HEK293 (cell line): ENCODE results near the gene SMIM29.
A peak's percentile ranks its signal among the peaks of the same experiment; 100 is the strongest.

ENCODE experiments used
- CTCF ChIA-PET: fragments of 350-600 bp; formaldehyde crosslinking; extraction: SDS; loops from one replicate; lab custom pipeline; 2021; ENCODE audit warnings: antibody characterized with exemption; lab: Yijun Ruan, JAX
- POLR2A ChIA-PET: fragments of 300-600 bp; formaldehyde crosslinking; extraction: SDS; loops from one replicate; lab custom pipeline; 2020; ENCODE audit warnings: antibody characterized with exemption, inconsistent platforms; lab: Yijun Ruan, JAX
- H3K27ac ChIP-seq: fragments of 200-500 bp; sonication (Bioruptor generic); 2 replicates; pipeline ENCODE4 v1.5.1; 2014; ENCODE audit warnings: low read depth, low read length, control low read depth, inconsistent platforms; ENCODE audit errors: extremely low read depth
- H3K36me3 ChIP-seq, 2 experiments: fragments of 200-500 bp in 1 of 2; sonication (Bioruptor generic) in 1 of 2; 1 replicate in 1 of 2; 2 replicates in 1 of 2; pipeline ENCODE4 v1.5.1; 2014 to 2017; ENCODE audit warnings: inconsistent platforms in 2 of 2, low read length in 2 of 2; ENCODE audit not compliant: control insufficient read depth in 2 of 2, insufficient read depth in 1 of 2
- H3K4me1 ChIP-seq: fragments of 200-500 bp; sonication (Bioruptor generic); 2 replicates; pipeline ENCODE4 v1.5.1; 2014; ENCODE audit warnings: mild to moderate bottlenecking, low read length, inconsistent platforms; ENCODE audit not compliant: control insufficient read depth, insufficient read depth
- H3K4me3 ChIP-seq: 2 replicates; pipeline ENCODE4 v1.5.1; 2011; ENCODE audit warnings: low read depth, mild to moderate bottlenecking, control low read depth, low read length, moderate library complexity
- H3K9me3 ChIP-seq: fragments of 200-500 bp; sonication (Bioruptor generic); 2 replicates; pipeline ENCODE4 v1.5.1; 2014; ENCODE audit warnings: low read depth, low read length, inconsistent platforms; ENCODE audit not compliant: control insufficient read depth, insufficient read depth
- GFI1B ChIP-seq: fragments of 450-650 bp; formaldehyde crosslinking; IDR thresholded peaks from 2 replicates; pipeline ENCODE4 v1.5.1; 2016; ENCODE audit warnings: missing biosample characterization, missing genetic modification characterization
- HOXA7 ChIP-seq: sonication (generic); formaldehyde crosslinking; IDR thresholded peaks from 2 replicates; pipeline ENCODE4 v1.8.1; 2022; ENCODE audit warnings: missing genetic modification reagents, borderline replicate concordance
- KLF10 ChIP-seq: fragments of 450-650 bp; IDR thresholded peaks from 2 replicates; pipeline ENCODE4 v1.5.1; 2018; ENCODE audit warnings: missing biosample characterization, mild to moderate bottlenecking, missing genetic modification characterization
- MEIS1 ChIP-seq: sonication (generic); formaldehyde crosslinking; IDR thresholded peaks from 2 replicates; pipeline ENCODE4 v1.8.1; 2022; ENCODE audit warnings: missing genetic modification reagents, mild to moderate bottlenecking, borderline replicate concordance
- RBAK ChIP-seq: fragments of 450-650 bp; formaldehyde crosslinking; IDR thresholded peaks from 2 replicates; pipeline ENCODE4 v1.5.1; 2016; ENCODE audit warnings: missing biosample characterization, missing genetic modification characterization
- SETDB1 ChIP-seq: IDR thresholded peaks from one replicate; pipeline ENCODE4 v1.6.1; 2017; ENCODE audit warnings: mild to moderate bottlenecking, low read length, moderate library complexity, mixed read lengths; ENCODE audit not compliant: insufficient read length
- TCF7L2 ChIP-seq: IDR thresholded peaks from 2 replicates; pipeline ENCODE4 v1.6.1; 2011; ENCODE audit warnings: low read depth, mild to moderate bottlenecking, inconsistent platforms, low read length, moderate library complexity, borderline replicate concordance
- YY1 ChIP-seq: fragments of 450-650 bp; formaldehyde crosslinking; IDR thresholded peaks from 2 replicates; pipeline ENCODE4 v1.5.1; 2018; ENCODE audit warnings: missing biosample characterization, missing genetic modification characterization
- ZNF10 ChIP-seq: fragments of 450-650 bp; formaldehyde crosslinking; IDR thresholded peaks from 2 replicates; pipeline ENCODE4 v1.5.1; 2017; ENCODE audit warnings: missing biosample characterization, missing genetic modification characterization
- ZNF112 ChIP-seq: fragments of 450-650 bp; formaldehyde crosslinking; IDR thresholded peaks from 2 replicates; pipeline ENCODE4 v1.5.0; 2017; ENCODE audit warnings: missing biosample characterization, missing genetic modification characterization
- ZNF132 ChIP-seq: fragments of 450-650 bp; formaldehyde crosslinking; IDR thresholded peaks from 2 replicates; pipeline ENCODE4 v1.5.1; 2017; ENCODE audit warnings: missing biosample characterization, missing genetic modification characterization, borderline replicate concordance
- ZNF174 ChIP-seq: fragments of 450-650 bp; formaldehyde crosslinking; IDR thresholded peaks from 2 replicates; pipeline ENCODE4 v1.5.0; 2017; ENCODE audit warnings: missing biosample characterization, mild to moderate bottlenecking, missing genetic modification characterization
- ZNF335 ChIP-seq: fragments of 450-650 bp; formaldehyde crosslinking; conservative IDR thresholded peaks from 2 replicates; pipeline ENCODE4 v1.5.1; 2016; ENCODE audit warnings: missing biosample characterization, missing genetic modification characterization
- ZNF423 ChIP-seq: fragments of 450-650 bp; formaldehyde crosslinking; IDR thresholded peaks from 2 replicates; pipeline ENCODE4 v1.5.1; 2016; ENCODE audit warnings: missing biosample characterization, missing genetic modification characterization
- ZNF501 ChIP-seq: fragments of 450-650 bp; formaldehyde crosslinking; IDR thresholded peaks from 2 replicates; pipeline ENCODE4 v1.5.1; 2016; ENCODE audit warnings: missing biosample characterization, missing genetic modification characterization
- ZNF561 ChIP-seq: fragments of 450-650 bp; IDR thresholded peaks from 2 replicates; pipeline ENCODE4 v1.5.1; 2018; ENCODE audit warnings: missing biosample characterization, missing genetic modification characterization, borderline replicate concordance
- ZNF585B ChIP-seq: fragments of 450-650 bp; formaldehyde crosslinking; IDR thresholded peaks from 2 replicates; pipeline ENCODE4 v1.5.1; 2016; ENCODE audit warnings: missing biosample characterization, missing genetic modification characterization
- ZNF626 ChIP-seq: fragments of 450-650 bp; sonication (Bioruptor Pico); formaldehyde crosslinking; IDR thresholded peaks from 2 replicates; pipeline ENCODE4 v1.5.1; 2018; ENCODE audit warnings: missing biosample characterization, missing genetic modification characterization, inconsistent platforms
- ZNF639 ChIP-seq: fragments of 450-650 bp; formaldehyde crosslinking; IDR thresholded peaks from 2 replicates; pipeline ENCODE4 v1.5.1; 2016; ENCODE audit warnings: missing biosample characterization, missing genetic modification characterization
- ZNF654 ChIP-seq: fragments of 450-650 bp; formaldehyde crosslinking; IDR thresholded peaks from 2 replicates; pipeline ENCODE4 v1.5.1; 2016; ENCODE audit warnings: low read depth, missing biosample characterization, missing genetic modification characterization
- ZNF701 ChIP-seq: fragments of 450-650 bp; formaldehyde crosslinking; IDR thresholded peaks from 2 replicates; pipeline ENCODE4 v1.5.1; 2016; ENCODE audit warnings: missing biosample characterization, missing genetic modification characterization
- ZNF76 ChIP-seq: fragments of 450-650 bp; formaldehyde crosslinking; IDR thresholded peaks from 2 replicates; pipeline ENCODE4; 2016; ENCODE audit warnings: low read depth, missing biosample characterization, missing genetic modification characterization, borderline replicate concordance
- ZSCAN30 ChIP-seq: fragments of 450-650 bp; IDR thresholded peaks from 2 replicates; pipeline ENCODE4 v1.5.1; 2018; ENCODE audit warnings: missing biosample characterization, mild to moderate bottlenecking, missing genetic modification characterization, moderate library complexity
- TF ChIP-seq, protein P1 (sequence below): fragments of 450-650 bp; IDR thresholded peaks from 2 replicates; pipeline ENCODE4 v1.5.1; 2018; ENCODE audit warnings: missing biosample characterization, mild to moderate bottlenecking, missing genetic modification characterization
- TF ChIP-seq, protein P2 (sequence below): fragments of 450-650 bp; formaldehyde crosslinking; IDR thresholded peaks from 2 replicates; pipeline ENCODE4 v1.5.1; 2017; ENCODE audit warnings: missing biosample characterization, mild to moderate bottlenecking, missing genetic modification characterization, moderate library complexity
- TF ChIP-seq, protein P3 (sequence below): fragments of 450-650 bp; formaldehyde crosslinking; IDR thresholded peaks from 2 replicates; pipeline ENCODE4 v1.5.1; 2016; ENCODE audit warnings: missing biosample characterization, missing genetic modification characterization
- TF ChIP-seq, protein P4 (sequence below): fragments of 450-650 bp; formaldehyde crosslinking; IDR thresholded peaks from 2 replicates; pipeline ENCODE4 v1.5.1; 2016; ENCODE audit warnings: missing biosample characterization, missing genetic modification characterization

SMIM29 gene

DNA sequence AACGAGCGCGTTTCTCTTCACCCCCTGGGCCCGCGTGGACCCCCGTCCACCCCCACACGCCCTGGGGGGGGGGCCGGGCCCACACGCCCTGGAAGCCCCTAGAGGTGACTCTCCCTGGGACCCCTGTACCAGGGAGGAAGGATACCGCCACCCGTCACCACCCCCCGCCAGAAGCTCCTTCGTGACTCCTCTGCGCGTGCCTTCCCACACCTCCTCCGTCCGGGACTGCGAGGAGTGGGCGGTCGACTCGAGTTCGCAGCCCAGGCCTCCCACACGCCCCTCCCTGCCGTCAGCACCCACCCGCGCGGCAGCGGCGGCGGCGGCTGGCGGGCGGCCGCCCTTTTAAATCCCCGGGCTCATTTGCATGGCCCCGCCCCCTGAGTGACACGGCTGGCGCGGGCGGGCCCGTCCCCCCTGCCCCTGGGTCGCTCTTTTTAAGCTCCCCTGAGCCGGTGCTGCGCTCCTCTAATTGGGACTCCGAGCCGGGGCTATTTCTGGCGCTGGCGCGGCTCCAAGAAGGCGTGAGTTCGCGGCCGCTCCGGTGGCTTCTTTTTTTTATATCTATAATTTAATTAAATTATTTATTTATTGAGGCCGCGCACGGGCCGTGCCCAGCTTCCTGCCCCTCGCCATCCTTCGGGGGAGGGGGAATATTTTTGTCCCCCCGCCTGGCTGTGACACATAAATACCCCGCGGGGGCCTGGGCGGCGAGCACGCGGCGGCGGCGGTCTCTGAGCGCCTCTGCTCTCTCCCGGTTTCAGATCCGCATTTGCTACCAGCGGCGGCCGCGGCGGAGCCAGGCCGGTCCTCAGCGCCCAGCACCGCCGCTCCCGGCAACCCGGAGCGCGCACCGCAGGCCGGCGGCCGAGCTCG is 12.1 kb downstream of the SMIM29 start, which contains the start of gene HMGA1:
Gene HMGA1, plus strand, starts transcription at position 431 of the 873 bp plus-strand sequence. CDS start 3,908 bp downstream, outside the sequence.
- Histone ChIP-seq H3K36me3 (peaks cover 0 to 24% of the 10 kb centered on the region in 2 experiments; a peak in 1 of 3 replicates), H3K27ac (peak within 1 kb of the TSS; percentile 88), H3K4me1 (peaks cover 6% of the 10 kb centered on the region; the same call in 1 of the 2 replicates), H3K9me3 (no peaks in the 10 kb centered on the region), H3K4me3 (peak within 1 kb of the TSS; percentile 67)
- POLR2A ChIA-PET = interaction anchor here (0.6 to 1.7 kb wide), 11 partner anchors 8 to 525 kb away, joined by 3 to 23 read pairs (median 4); partner anchors contain the start of genes NUDT3, SMIM29 and UQCC2
- CTCF ChIA-PET = interaction anchor here (0.6 to 1.8 kb wide), 6 partner anchors 9 to 375 kb away, joined by 3 to 10 read pairs (median 3); partner anchors contain the start of gene SMIM29
- TF ChIP-seq ZNF112 (tag by site-specific recombination) = no peak
- no peak for TF ChIP-seq YY1 (tag by site-specific recombination)
- no peak for TF ChIP-seq ZNF174
- TF ChIP-seq MEIS1 (CRISPR knock-in tag) = no peak
- no peak for TF ChIP-seq ZNF501 (tag by site-specific recombination)
- no peak for TF ChIP-seq ZNF654 (tag by site-specific recombination)
- TF ChIP-seq ZNF561 (tag by site-specific recombination) = peak; percentile 80; the same call in 1 of the 2 replicates
- TF ChIP-seq ZNF626 = no peak
- TF ChIP-seq ZNF423 (tag by site-specific recombination) = no peak
- no peak for TF ChIP-seq ZNF701
- 0 out of 2 replicates have a peak, but pooled peaks have one; percentile 13 for TF ChIP-seq ZSCAN30 (tag by site-specific recombination)
- peak; percentile 21; the same call in 1 of the 2 replicates for TF ChIP-seq ZNF76 (tag by site-specific recombination)
- TF ChIP-seq RBAK = no peak
- no peak for TF ChIP-seq ZNF639 (tag by site-specific recombination)
- no peak for TF ChIP-seq ZNF585B (tag by site-specific recombination)
- TF ChIP-seq, protein P1, sequence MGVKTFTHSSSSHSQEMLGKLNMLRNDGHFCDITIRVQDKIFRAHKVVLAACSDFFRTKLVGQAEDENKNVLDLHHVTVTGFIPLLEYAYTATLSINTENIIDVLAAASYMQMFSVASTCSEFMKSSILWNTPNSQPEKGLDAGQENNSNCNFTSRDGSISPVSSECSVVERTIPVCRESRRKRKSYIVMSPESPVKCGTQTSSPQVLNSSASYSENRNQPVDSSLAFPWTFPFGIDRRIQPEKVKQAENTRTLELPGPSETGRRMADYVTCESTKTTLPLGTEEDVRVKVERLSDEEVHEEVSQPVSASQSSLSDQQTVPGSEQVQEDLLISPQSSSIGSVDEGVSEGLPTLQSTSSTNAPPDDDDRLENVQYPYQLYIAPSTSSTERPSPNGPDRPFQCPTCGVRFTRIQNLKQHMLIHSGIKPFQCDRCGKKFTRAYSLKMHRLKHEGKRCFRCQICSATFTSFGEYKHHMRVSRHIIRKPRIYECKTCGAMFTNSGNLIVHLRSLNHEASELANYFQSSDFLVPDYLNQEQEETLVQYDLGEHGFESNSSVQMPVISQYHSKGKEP (tag by site-specific recombination) = no peak
- no peak for TF ChIP-seq ZNF132 (tag by site-specific recombination)
- TF ChIP-seq HOXA7 = no peak
- peak; percentile 61; the same call in 1 of the 2 replicates for TF ChIP-seq KLF10 (tag by site-specific recombination)
- TF ChIP-seq SETDB1 = no peak
- no peak for TF ChIP-seq GFI1B (tag by site-specific recombination)
- TF ChIP-seq TCF7L2 = no peak; the same call in 1 of the 2 replicates
- TF ChIP-seq, protein P2, sequence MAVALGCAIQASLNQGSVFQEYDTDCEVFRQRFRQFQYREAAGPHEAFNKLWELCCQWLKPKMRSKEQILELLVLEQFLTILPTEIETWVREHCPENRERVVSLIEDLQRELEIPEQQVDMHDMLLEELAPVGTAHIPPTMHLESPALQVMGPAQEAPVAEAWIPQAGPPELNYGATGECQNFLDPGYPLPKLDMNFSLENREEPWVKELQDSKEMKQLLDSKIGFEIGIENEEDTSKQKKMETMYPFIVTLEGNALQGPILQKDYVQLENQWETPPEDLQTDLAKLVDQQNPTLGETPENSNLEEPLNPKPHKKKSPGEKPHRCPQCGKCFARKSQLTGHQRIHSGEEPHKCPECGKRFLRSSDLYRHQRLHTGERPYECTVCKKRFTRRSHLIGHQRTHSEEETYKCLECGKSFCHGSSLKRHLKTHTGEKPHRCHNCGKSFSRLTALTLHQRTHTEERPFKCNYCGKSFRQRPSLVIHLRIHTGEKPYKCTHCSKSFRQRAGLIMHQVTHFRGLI = peak; percentile 44
- TF ChIP-seq ZNF335 (tag by site-specific recombination) = peak; percentile 79
- TF ChIP-seq, protein P3, sequence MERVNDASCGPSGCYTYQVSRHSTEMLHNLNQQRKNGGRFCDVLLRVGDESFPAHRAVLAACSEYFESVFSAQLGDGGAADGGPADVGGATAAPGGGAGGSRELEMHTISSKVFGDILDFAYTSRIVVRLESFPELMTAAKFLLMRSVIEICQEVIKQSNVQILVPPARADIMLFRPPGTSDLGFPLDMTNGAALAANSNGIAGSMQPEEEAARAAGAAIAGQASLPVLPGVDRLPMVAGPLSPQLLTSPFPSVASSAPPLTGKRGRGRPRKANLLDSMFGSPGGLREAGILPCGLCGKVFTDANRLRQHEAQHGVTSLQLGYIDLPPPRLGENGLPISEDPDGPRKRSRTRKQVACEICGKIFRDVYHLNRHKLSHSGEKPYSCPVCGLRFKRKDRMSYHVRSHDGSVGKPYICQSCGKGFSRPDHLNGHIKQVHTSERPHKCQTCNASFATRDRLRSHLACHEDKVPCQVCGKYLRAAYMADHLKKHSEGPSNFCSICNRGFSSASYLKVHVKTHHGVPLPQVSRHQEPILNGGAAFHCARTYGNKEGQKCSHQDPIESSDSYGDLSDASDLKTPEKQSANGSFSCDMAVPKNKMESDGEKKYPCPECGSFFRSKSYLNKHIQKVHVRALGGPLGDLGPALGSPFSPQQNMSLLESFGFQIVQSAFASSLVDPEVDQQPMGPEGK (tag by site-specific recombination) = peak; percentile 89
- TF ChIP-seq ZNF10 = no peak
- TF ChIP-seq, protein P4, sequence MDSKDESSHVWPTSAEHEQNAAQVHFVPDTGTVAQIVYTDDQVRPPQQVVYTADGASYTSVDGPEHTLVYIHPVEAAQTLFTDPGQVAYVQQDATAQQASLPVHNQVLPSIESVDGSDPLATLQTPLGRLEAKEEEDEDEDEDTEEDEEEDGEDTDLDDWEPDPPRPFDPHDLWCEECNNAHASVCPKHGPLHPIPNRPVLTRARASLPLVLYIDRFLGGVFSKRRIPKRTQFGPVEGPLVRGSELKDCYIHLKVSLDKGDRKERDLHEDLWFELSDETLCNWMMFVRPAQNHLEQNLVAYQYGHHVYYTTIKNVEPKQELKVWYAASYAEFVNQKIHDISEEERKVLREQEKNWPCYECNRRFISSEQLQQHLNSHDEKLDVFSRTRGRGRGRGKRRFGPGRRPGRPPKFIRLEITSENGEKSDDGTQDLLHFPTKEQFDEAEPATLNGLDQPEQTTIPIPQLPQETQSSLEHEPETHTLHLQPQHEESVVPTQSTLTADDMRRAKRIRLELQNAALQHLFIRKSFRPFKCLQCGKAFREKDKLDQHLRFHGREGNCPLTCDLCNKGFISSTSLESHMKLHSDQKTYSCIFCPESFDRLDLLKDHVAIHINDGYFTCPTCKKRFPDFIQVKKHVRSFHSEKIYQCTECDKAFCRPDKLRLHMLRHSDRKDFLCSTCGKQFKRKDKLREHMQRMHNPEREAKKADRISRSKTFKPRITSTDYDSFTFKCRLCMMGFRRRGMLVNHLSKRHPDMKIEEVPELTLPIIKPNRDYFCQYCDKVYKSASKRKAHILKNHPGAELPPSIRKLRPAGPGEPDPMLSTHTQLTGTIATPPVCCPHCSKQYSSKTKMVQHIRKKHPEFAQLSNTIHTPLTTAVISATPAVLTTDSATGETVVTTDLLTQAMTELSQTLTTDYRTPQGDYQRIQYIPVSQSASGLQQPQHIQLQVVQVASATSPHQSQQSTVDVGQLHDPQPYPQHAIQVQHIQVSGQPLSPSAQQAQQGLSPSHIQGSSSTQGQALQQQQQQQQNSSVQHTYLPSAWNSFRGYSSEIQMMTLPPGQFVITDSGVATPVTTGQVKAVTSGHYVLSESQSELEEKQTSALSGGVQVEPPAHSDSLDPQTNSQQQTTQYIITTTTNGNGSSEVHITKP (tag by site-specific recombination) = peak; percentile 76
